OCI-LY7 (cell line): ENCODE measurements around the gene OR56A3. TPM values are rescaled to one million over a fixed set of nuclear protein-coding genes. Genes with fewer than 3 reads are reported as not detected.
"Not testable (repeated sequence)": the region's sequence is repeated elsewhere in the genome, so short reads cannot be mapped to it uniquely, and the experiment has no call there.

Experiments
- BruUV-seq: library from RNA; stranded (reverse); fragments of 400-500 nt; replicated peaks from 2 replicates; lab custom pipeline; 2021; lab: Mats Ljungman, UMichigan
- CTCF ChIA-PET: fragments of 300-600 bp; sonication (Branson Sonifier 250); formaldehyde crosslinking; loops from one replicate; lab custom pipeline; 2022; ENCODE audit warnings: antibody characterized with exemption; ENCODE audit not compliant: unreplicated experiment; lab: Charles Lee
- POLR2A ChIA-PET: fragments of 300-600 bp; sonication (Branson Sonifier 250); formaldehyde crosslinking; loops from one replicate; lab custom pipeline; 2022; ENCODE audit warnings: antibody characterized with exemption; lab: Charles Lee
- DNase-seq: peaks from one replicate; pipeline ENCODE4 v3.0.0-alpha.2; 2015; ENCODE audit warnings: low spot score
- H2AFZ ChIP-seq: fragments of 200-600 bp; sonication (generic), shearing (Covaris generic); 2 replicates; pipeline ENCODE4 v1.6.1; 2014; ENCODE audit warnings: mild to moderate bottlenecking, antibody characterized with exemption, low read length, moderate library complexity
- H3K27ac ChIP-seq: fragments of 200-600 bp; sonication (generic); 2 replicates; pipeline ENCODE4 v1.5.1; 2014; ENCODE audit warnings: mixed run types, low read depth, mild to moderate bottlenecking, moderate library complexity, low read length, inconsistent platforms; ENCODE audit not compliant: poor library complexity, severe bottlenecking
- H3K36me3 ChIP-seq: fragments of 200-600 bp; sonication (generic); 2 replicates; pipeline ENCODE4 v1.6.1; 2014; ENCODE audit warnings: mild to moderate bottlenecking, antibody characterized with exemption, low read length, moderate library complexity, mixed read lengths; ENCODE audit not compliant: insufficient read depth
- H3K4me1 ChIP-seq: fragments of 200-600 bp; sonication (generic); 2 replicates; pipeline ENCODE4 v1.5.1; 2014; ENCODE audit warnings: mild to moderate bottlenecking, low read length; ENCODE audit not compliant: insufficient read depth, poor library complexity, severe bottlenecking
- H3K4me2 ChIP-seq: fragments of 200-600 bp; sonication (generic); 2 replicates; pipeline ENCODE4 v1.6.1; 2014; ENCODE audit warnings: mild to moderate bottlenecking, low read length
- H3K4me3 ChIP-seq: fragments of 200-600 bp; sonication (generic); 2 replicates; pipeline ENCODE4 v1.5.1; 2014; ENCODE audit warnings: mild to moderate bottlenecking, low read depth, low read length; ENCODE audit not compliant: poor library complexity, severe bottlenecking
- H3K79me2 ChIP-seq: fragments of 200-600 bp; sonication (generic); 2 replicates; pipeline ENCODE4 v1.6.1; 2016; ENCODE audit warnings: low read depth, mild to moderate bottlenecking, low read length, moderate library complexity, mixed read lengths; ENCODE audit not compliant: insufficient read depth
- H3K9me2 ChIP-seq: fragments of 200-600 bp; sonication (generic); 2 replicates; pipeline ENCODE4 v1.6.1; 2016; ENCODE audit warnings: mild to moderate bottlenecking, low read length, mixed read lengths; ENCODE audit not compliant: insufficient read depth
- H3K9me3 ChIP-seq: fragments of 200-600 bp; sonication (generic); 2 replicates; pipeline ENCODE4 v1.6.1; 2014; ENCODE audit warnings: mild to moderate bottlenecking, mixed run types, low read length, mixed read lengths
- H4K20me1 ChIP-seq: fragments of 200-600 bp; sonication (generic); 2 replicates; pipeline ENCODE4 v1.6.1; 2014; ENCODE audit warnings: mild to moderate bottlenecking, antibody characterized with exemption, low read length, moderate library complexity, mixed read lengths; ENCODE audit not compliant: insufficient read depth
- EZH2phosphoT487 ChIP-seq: fragments of 200-600 bp; sonication (generic); IDR thresholded peaks from 2 replicates; pipeline ENCODE4 v1.6.1; 2018; ENCODE audit warnings: low read depth, borderline replicate concordance, mild to moderate bottlenecking, mixed run types, antibody characterized with exemption, low read length, moderate library complexity, mixed read lengths
- intact Hi-C: fragments of 100-400 bp; cut with micrococcal nuclease; formaldehyde crosslinking; loops from one replicate; pipeline ENCODE4 v1.10.0; 2022; ENCODE audit not compliant: unreplicated experiment
- total RNA-seq, 2 experiments: library from RNA; depleted of rRNA in 1 of 2; stranded (reverse); fragments of >200 nt in 1 of 2; shearing (Covaris generic) in 1 of 2; gene quantifications; 2 replicates each; pipeline ENCODE4 v1.2.3, GENCODE V29; 2014 to 2022
- TF ChIP-seq, protein P1 (sequence below): fragments of 200-600 bp; sonication (generic); conservative IDR thresholded peaks from 2 replicates; pipeline ENCODE4 v1.5.1; 2014; ENCODE audit warnings: mild to moderate bottlenecking, antibody characterized with exemption, low read length, moderate library complexity, mixed read lengths

The OR56A3 gene
- total RNA-seq, 2 experiments from 2014 or later: not detected

DNA sequence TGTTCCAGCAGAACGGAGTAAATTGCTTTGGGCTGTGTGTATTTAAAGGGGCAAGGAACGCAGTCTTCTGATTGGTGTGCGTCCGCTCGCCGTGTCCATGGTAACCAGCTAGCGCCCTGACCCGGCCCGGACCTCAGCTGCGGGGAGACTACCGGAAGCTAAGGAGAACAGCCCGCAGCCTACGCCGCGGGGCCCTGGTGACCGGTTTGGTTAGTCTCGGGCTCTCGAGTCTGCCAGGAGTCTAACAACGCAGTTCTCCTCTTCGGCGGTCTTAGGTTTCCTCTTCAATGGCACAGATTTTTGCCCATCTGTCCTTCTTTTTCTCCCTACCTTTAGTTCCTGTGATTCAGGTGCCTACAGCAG lies 3.5 kb upstream of the OR56A3 start:
- DNase-seq: no peak
- Histone ChIP-seq H3K4me1 (no peaks in the 10 kb centered on the region), H2AFZ (no peak overlapping the region), H3K4me2 (no peak overlapping the region), H3K9me2 (no peaks in the 10 kb centered on the region), H3K9me3 (no peaks in the 10 kb centered on the region), H3K79me2 (no peaks in the 10 kb centered on the region), H3K4me3 (no peak overlapping the region), H4K20me1 (no peaks in the 10 kb centered on the region), H3K27ac (no peak overlapping the region), H3K36me3 (no peaks in the 10 kb centered on the region)
- TF ChIP-seq EZH2phosphoT487: no peak
- TF ChIP-seq, protein P1, sequence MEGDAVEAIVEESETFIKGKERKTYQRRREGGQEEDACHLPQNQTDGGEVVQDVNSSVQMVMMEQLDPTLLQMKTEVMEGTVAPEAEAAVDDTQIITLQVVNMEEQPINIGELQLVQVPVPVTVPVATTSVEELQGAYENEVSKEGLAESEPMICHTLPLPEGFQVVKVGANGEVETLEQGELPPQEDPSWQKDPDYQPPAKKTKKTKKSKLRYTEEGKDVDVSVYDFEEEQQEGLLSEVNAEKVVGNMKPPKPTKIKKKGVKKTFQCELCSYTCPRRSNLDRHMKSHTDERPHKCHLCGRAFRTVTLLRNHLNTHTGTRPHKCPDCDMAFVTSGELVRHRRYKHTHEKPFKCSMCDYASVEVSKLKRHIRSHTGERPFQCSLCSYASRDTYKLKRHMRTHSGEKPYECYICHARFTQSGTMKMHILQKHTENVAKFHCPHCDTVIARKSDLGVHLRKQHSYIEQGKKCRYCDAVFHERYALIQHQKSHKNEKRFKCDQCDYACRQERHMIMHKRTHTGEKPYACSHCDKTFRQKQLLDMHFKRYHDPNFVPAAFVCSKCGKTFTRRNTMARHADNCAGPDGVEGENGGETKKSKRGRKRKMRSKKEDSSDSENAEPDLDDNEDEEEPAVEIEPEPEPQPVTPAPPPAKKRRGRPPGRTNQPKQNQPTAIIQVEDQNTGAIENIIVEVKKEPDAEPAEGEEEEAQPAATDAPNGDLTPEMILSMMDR: no peak
- POLR2A ChIA-PET: no interaction called here
- CTCF ChIA-PET: no interaction called here
- intact Hi-C loops: no loop called here
- BruUV-seq: no TSS peak

DNA sequence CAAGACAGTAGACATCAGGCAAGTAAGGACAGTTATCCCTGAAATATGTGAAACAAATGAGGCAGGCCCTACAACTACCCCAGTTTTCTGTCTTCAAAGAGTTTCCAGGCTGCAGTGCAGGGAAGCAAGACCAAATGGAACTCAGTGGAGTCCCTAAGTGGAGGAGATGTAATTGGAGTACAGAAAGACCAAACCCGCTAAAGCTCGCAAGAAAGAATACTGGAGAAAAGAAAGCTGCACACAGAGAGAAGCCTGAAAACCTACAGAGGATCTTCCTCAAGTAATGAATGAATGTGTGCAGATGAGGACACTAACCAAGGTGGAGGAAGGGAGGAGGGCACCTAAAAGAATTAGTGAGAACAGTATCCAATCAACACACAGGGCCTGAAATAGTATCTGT lies 1.3 kb upstream of the OR56A3 start:
- no peak overlapping the region for H3K27ac ChIP-seq
- no peaks in the 10 kb centered on the region for H3K4me1 ChIP-seq
- H4K20me1 ChIP-seq: no peaks in the 10 kb centered on the region
- H3K9me2 ChIP-seq: no peaks in the 10 kb centered on the region
- BruUV-seq: no TSS peak
- no peak overlapping the region for H2AFZ ChIP-seq
- no peak for DNase-seq
- no peak overlapping the region for H3K4me3 ChIP-seq
- H3K9me3 ChIP-seq: no peaks in the 10 kb centered on the region
- no peak overlapping the region for H3K4me2 ChIP-seq
- H3K36me3 ChIP-seq: no peaks in the 10 kb centered on the region
- intact Hi-C loops: no loop called here
- no peaks in the 10 kb centered on the region for H3K79me2 ChIP-seq
- POLR2A ChIA-PET: no interaction called here
- CTCF ChIA-PET: no interaction called here
- TF ChIP-seq, protein P1: no peak
- TF ChIP-seq EZH2phosphoT487: no peak

DNA sequence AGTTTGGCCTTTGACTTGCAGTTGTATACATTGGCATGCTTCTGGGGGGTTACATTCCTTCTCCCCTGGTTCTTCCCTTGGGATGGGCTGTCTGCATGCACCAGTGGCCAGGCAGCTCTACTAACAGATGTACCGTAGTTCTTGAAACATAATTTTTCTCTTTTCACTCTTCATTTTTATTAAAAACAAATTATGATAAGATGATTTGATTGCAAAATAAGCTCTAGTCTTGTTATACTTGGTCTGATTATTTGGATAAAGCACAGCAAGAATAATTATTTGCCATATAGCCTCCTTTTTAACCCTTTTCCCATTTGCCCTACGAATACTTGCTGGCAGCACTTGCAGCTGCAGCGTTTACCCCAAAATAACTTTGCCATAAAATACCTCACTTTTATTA lies 13.5 kb downstream of the OR56A3 start:
- H3K79me2 ChIP-seq: no peaks in the 10 kb centered on the region
- H3K9me2 ChIP-seq: no peaks in the 10 kb centered on the region
- no peak overlapping the region for H3K4me3 ChIP-seq
- H3K9me3 ChIP-seq: 0 out of 2 replicates have a peak, but pooled peaks cover 6% of the 10 kb centered on the region
- CTCF ChIA-PET: no interaction called here
- intact Hi-C loops: no loop called here
- H2AFZ ChIP-seq: no peak overlapping the region
- H3K36me3 ChIP-seq: no peaks in the 10 kb centered on the region
- no TSS peak for BruUV-seq
- H3K27ac ChIP-seq: no peak overlapping the region
- TF ChIP-seq, protein P1: no peak
- no peak for TF ChIP-seq EZH2phosphoT487
- no peak for DNase-seq
- POLR2A ChIA-PET: interaction anchor here (1.2 kb wide), 1 partner anchor 8 kb away, joined by 3 read pairs; no protein-coding TSS in a partner anchor
- H3K4me1 ChIP-seq: no peaks in the 10 kb centered on the region
- H3K4me2 ChIP-seq: no peak overlapping the region
- no peaks in the 10 kb centered on the region for H4K20me1 ChIP-seq

DNA sequence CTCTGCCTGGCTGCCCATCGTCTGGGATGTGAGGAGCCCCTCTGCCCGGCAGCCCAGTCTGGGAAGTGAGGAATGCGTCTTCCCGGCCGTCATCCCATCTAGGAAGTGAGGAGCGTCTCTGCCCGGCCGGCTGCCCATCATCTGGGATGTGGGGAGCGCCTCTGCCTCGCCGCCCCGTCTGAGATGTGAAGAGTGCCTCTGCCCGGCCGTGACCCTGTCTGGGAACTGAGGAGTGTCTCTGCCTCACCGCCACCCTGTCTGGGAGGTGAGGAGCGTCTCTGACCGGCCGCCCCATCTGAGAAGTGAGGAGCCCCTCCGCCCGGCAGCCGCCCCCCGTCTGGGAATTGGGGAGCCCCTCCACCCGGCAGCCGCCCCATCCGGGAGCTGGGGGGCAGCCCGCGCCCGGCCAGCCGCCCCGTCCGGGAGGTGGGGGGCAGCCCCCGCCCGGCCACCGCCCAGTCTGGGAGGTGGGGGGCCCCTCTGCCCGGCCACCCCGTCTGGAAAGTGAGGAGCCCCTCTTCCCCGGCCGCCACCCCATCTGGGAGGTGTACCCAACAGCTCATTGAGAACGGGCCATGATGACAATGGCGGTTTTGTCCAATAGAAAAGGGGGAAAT lies 18.8 kb downstream of the OR56A3 start:
- H3K4me3 ChIP-seq, H3K9me3 ChIP-seq, BruUV-seq, H3K4me1 ChIP-seq, intact Hi-C loops, POLR2A ChIA-PET, H3K36me3 ChIP-seq, CTCF ChIA-PET, H3K79me2 ChIP-seq, H3K27ac ChIP-seq, H3K9me2 ChIP-seq, H4K20me1 ChIP-seq, H2AFZ ChIP-seq, DNase-seq, H3K4me2 ChIP-seq: not testable (repeated sequence)
